Esophagus muscularis mucosa (tissue), 4 donors: ENCODE results near the gene TTC7B. TPM values are rescaled to one million over a fixed set of nuclear protein-coding genes. Genes with fewer than 3 reads are reported as not detected.

Source experiments
- DNase-seq: peaks from one replicate; pipeline ENCODE4 v3.0.0-alpha.2; 2017; ENCODE audit errors: extremely low spot score
- H3K27ac ChIP-seq, 4 donors: fragments of 200-600 bp; sonication (generic); replicated peaks in 1 of 4; 1 replicate in 3 of 4; 2 replicates in 1 of 4; pipeline ENCODE4 v1.5.1; 2016 to 2019; ENCODE audit warnings: mild to moderate bottlenecking in 1 of 4
- H3K27me3 ChIP-seq, 4 donors: fragments of 200-600 bp; sonication (generic); one replicate each; pipeline versions ENCODE4 v1.5.1 to v1.6.0; 2016 to 2019
- H3K36me3 ChIP-seq, 4 donors: fragments of 200-600 bp; sonication (generic); one replicate each; pipeline ENCODE4 v1.5.1; 2016 to 2019
- H3K4me1 ChIP-seq, 4 donors: fragments of 200-600 bp; sonication (generic); one replicate each; pipeline ENCODE4 v1.5.1; 2016 to 2019
- H3K4me3 ChIP-seq, 4 donors: fragments of 200-600 bp; sonication (generic); 1 replicate in 2 of 4; 2 replicates in 2 of 4; pipeline ENCODE4 v1.5.1; 2016 to 2019; ENCODE audit warnings: mild to moderate bottlenecking in 4 of 4, moderate library complexity in 1 of 4
- H3K9me3 ChIP-seq, 4 donors: fragments of 200-600 bp; sonication (generic); 1 replicate in 3 of 4; 2 replicates in 1 of 4; pipeline ENCODE4 v1.5.1; 2016 to 2019
- CTCF ChIP-seq, 3 experiments: fragments of 200-600 bp in 2 of 3; fragments of 450-650 bp in 1 of 3; sonication (generic) in 2 of 3; IDR thresholded peaks; one replicate each; pipeline ENCODE4 v1.5.1; 2017 to 2019; ENCODE audit warnings: antibody characterized with exemption in 3 of 3, mild to moderate bottlenecking in 2 of 3, moderate library complexity in 1 of 3
- EP300 ChIP-seq: sonication (generic); formaldehyde crosslinking; IDR thresholded peaks from one replicate; pipeline ENCODE4 v1.6.1; 2017; ENCODE audit warnings: antibody characterized with exemption
- POLR2A ChIP-seq: fragments of 450-650 bp; IDR thresholded peaks from one replicate; pipeline ENCODE4 v1.6.1; 2017; ENCODE audit warnings: antibody characterized with exemption, moderate library complexity, mild to moderate bottlenecking, low read depth
- POLR2AphosphoS5 ChIP-seq, 2 donors: sonication (generic); formaldehyde crosslinking; IDR thresholded peaks; one replicate each; pipeline ENCODE4 v1.6.1; 2017; ENCODE audit warnings: antibody characterized with exemption in 2 of 2
- WGBS: methylation state at CpG from one replicate; pipeline ENCODE4 v1.1.5; 2018; 5-methylcytosine and 5-hydroxymethylcytosine counted together
- intact Hi-C: fragments of 100-400 bp; cut with DNase I; formaldehyde crosslinking; loops from one replicate; pipeline ENCODE4 v1.15.1; 2023
- total RNA-seq, 4 donors: library from RNA; depleted of rRNA; stranded (reverse); fragments of >200 nt; gene quantifications; one replicate each; pipeline versions ENCODE4 v1.1.0 to v1.2.1, GENCODE V29; 2016

TTC7B gene
- total RNA-seq, 4 donors from 2014 or later = 54.4 to 148 (median 113) TPM

- intact Hi-C loops = no loop called here
- DNase-seq = no peak
- Histone ChIP-seq H3K9me3 (no peaks in the 10 kb centered on the region), H3K27ac (peak overlapping the region in 1 of 4 donors; percentile 9), H3K27me3 (no peaks in the 10 kb centered on the region), H3K36me3 (no peaks in the 10 kb centered on the region), H3K4me1 (peaks cover 20 to 32% (median 24%) of the 10 kb centered on the region in 4 donors), H3K4me3 (no peak overlapping the region)
- TF ChIP-seq POLR2AphosphoS5 (IDR thresholded peaks at IDR 0.05) (peak in 1 of 2 donors; percentile 66), CTCF (IDR thresholded peaks at IDR 0.05) (no peak)
- WGBS = 29% methylated on average over 8 of the region's 9 CpGs
Measured at GRCh38 chr14:90491221-90491885, 324.9 kb downstream of the TTC7B start.

GRCh38 chr14:90490720-90491050 is 325.5 kb downstream of the TTC7B start:
- intact Hi-C loops = no loop called here

GRCh38 chr14:90489916-90490719 is 326.1 kb downstream of the TTC7B start:
- Histone ChIP-seq H3K27me3 (no peaks in the 10 kb centered on the region), H3K27ac (no peak overlapping the region), H3K4me1 (peaks cover 20 to 32% (median 24%) of the 10 kb centered on the region in 4 donors), H3K36me3 (no peaks in the 10 kb centered on the region), H3K9me3 (no peaks in the 10 kb centered on the region), H3K4me3 (no peak overlapping the region)
- intact Hi-C loops = no loop called here
- no peak for DNase-seq
- 93% methylated on average over 7 of the region's 8 CpGs for WGBS
- TF ChIP-seq CTCF (IDR thresholded peaks at IDR 0.05) (no peak), POLR2AphosphoS5 (IDR thresholded peaks at IDR 0.05) (no peak), EP300 (no peak), POLR2A (no peak)

More at GRCh38 chr14:90490720-90491050, 325.5 kb downstream of the TTC7B start:
- DNase-seq = no peak
- Histone ChIP-seq H3K27ac (no peak overlapping the region), H3K27me3 (no peaks in the 10 kb centered on the region), H3K36me3 (no peaks in the 10 kb centered on the region), H3K4me3 (no peak overlapping the region), H3K4me1 (peaks cover 20 to 32% (median 24%) of the 10 kb centered on the region in 4 donors), H3K9me3 (no peaks in the 10 kb centered on the region)
- TF ChIP-seq EP300 (no peak), CTCF (IDR thresholded peaks at IDR 0.05) (no peak), POLR2AphosphoS5 (IDR thresholded peaks at IDR 0.05) (no peak), POLR2A (no peak)
- 89% methylated on average over 3 of the region's 3 CpGs for WGBS

DNA sequence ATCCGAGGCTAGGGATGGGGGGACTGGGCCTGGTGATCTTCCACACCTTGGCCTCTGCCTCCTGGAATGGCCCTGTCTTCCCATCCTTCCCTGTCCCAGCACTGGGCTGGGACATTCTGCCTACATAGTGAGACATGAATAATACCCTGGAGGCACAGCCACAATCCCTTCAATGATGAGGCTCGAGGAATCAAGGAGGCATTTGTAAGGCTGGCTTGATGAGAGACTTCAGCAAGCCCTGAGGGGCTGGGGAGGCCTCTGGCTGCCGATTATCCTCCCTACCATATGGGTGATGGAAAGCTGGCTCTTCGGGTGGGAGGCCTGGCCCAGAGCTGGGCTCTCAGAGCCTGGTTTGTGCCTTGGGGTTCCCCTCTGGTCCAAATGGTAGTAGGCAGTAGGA is 326.9 kb downstream of the TTC7B start:
- H3K9me3 ChIP-seq = no peaks in the 10 kb centered on the region
- 96% methylated on average over 3 of the region's 4 CpGs for WGBS
- H3K27ac ChIP-seq = no peak overlapping the region
- H3K27me3 ChIP-seq = no peaks in the 10 kb centered on the region
- no peak for DNase-seq
- peaks cover 20 to 32% (median 24%) of the 10 kb centered on the region in 4 donors for H3K4me1 ChIP-seq
- no peak overlapping the region for H3K4me3 ChIP-seq
- intact Hi-C loops = no loop called here
- no peak for TF ChIP-seq POLR2AphosphoS5 (IDR thresholded peaks at IDR 0.05)
- no peak for TF ChIP-seq POLR2A
- no peak for TF ChIP-seq EP300
- H3K36me3 ChIP-seq = no peaks in the 10 kb centered on the region

DNA sequence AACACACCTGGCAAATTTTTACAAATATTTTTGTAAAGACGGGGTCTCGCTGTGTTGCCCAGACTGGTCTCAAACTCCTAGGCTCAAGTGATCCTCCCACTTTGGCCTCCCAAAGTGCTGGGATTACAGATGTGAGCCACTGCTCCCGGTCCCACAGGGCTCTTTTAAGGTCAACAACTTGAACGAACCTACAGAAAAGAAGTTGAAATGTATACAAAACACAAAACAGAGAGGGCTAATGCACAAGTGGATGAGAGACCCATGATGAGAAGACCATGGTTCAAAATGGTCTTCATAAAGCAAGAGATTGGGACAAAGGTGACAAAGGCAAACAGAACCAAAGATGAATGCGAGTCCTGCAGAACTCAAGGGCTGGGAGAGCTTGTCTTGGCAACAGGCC is 328.0 kb downstream of the TTC7B start:
- H3K27ac ChIP-seq = no peak overlapping the region
- intact Hi-C loops = no loop called here
- no peak for DNase-seq
- H3K27me3 ChIP-seq = no peaks in the 10 kb centered on the region
- peaks cover 20 to 32% (median 24%) of the 10 kb centered on the region in 4 donors for H3K4me1 ChIP-seq
- H3K4me3 ChIP-seq = no peak overlapping the region
- H3K36me3 ChIP-seq = no peaks in the 10 kb centered on the region
- TF ChIP-seq EP300 (no peak), POLR2AphosphoS5 (IDR thresholded peaks at IDR 0.05) (no peak), CTCF (IDR thresholded peaks at IDR 0.05) (no peak), POLR2A (no peak)
- WGBS = 90% methylated on average over 5 of the region's 5 CpGs
- no peaks in the 10 kb centered on the region for H3K9me3 ChIP-seq
